ENCODE data around the gene PDCD2L.
"Not testable (repeated sequence)": the region's sequence is repeated elsewhere in the genome, so short reads cannot be mapped to it uniquely, and the experiment has no call there.

PDCD2L gene

GRCh38 chr19:34448191-34448590 is 44.0 kb downstream of the PDCD2L start:
- TF ChIP-seq CTCF (IDR thresholded peaks at IDR 0.05; ENCODE audit: low read depth, low read length, missing control alignments), result no peak
- no peak overlapping the region for H3K4me3 ChIP-seq (ENCODE audit: low read depth, low read length)
- no peak overlapping the region for H3K27ac ChIP-seq
- DNase-seq, result no peak
- in situ Hi-C loops (cut with HindIII; ENCODE audit: low pct_ligation_motif_present, low sequenced_read_pairs), result no loop called here
- peaks cover 44% of the 10 kb centered on the region for H3K36me3 ChIP-seq (replicated peaks)
- no peaks in the 10 kb centered on the region for H3K27me3 ChIP-seq (replicated peaks)

- no peak for DNase-seq
- Histone ChIP-seq H3K36me3 (replicated peaks) (peaks cover 31% of the 10 kb centered on the region), H3K27ac (no peak overlapping the region), H3K27me3 (replicated peaks) (no peaks in the 10 kb centered on the region), H3K4me3 (ENCODE audit: low read depth, low read length) (no peak overlapping the region)
- no peak for TF ChIP-seq CTCF (IDR thresholded peaks at IDR 0.05; ENCODE audit: low read depth, low read length, missing control alignments)
- in situ Hi-C loops (cut with HindIII; ENCODE audit: low pct_ligation_motif_present, low sequenced_read_pairs), result no loop called here
Measured at GRCh38 chr19:34452723-34453122, 48.5 kb downstream of the PDCD2L start.

- no peak for TF ChIP-seq CTCF (IDR thresholded peaks at IDR 0.05; ENCODE audit: low read depth, low read length, missing control alignments)
- in situ Hi-C loops (cut with HindIII; ENCODE audit: low pct_ligation_motif_present, low sequenced_read_pairs), result no loop called here
- H3K27ac ChIP-seq, result peak overlapping the region; percentile 23
- no peak overlapping the region for H3K4me3 ChIP-seq (ENCODE audit: low read depth, low read length)
- no peaks in the 10 kb centered on the region for H3K27me3 ChIP-seq (replicated peaks)
- peaks cover 33% of the 10 kb centered on the region for H3K36me3 ChIP-seq (replicated peaks)
- DNase-seq, result peak; percentile 48
Measured at GRCh38 chr19:34454091-34454490, 49.9 kb downstream of the PDCD2L start.

GRCh38 chr19:34454685-34455084 is 50.5 kb downstream of the PDCD2L start:
- H3K27ac ChIP-seq, result no peak overlapping the region
- H3K36me3 ChIP-seq (replicated peaks), result peaks cover 37% of the 10 kb centered on the region
- TF ChIP-seq CTCF (IDR thresholded peaks at IDR 0.05; ENCODE audit: low read depth, low read length, missing control alignments), result no peak
- DNase-seq, result no peak
- no peaks in the 10 kb centered on the region for H3K27me3 ChIP-seq (replicated peaks)
- H3K4me3 ChIP-seq (ENCODE audit: low read depth, low read length), result no peak overlapping the region
- in situ Hi-C loops (cut with HindIII; ENCODE audit: low pct_ligation_motif_present, low sequenced_read_pairs), result no loop called here

GRCh38 chr19:34455783-34456480 is 51.7 kb downstream of the PDCD2L start:
- peaks cover 42% of the 10 kb centered on the region for H3K36me3 ChIP-seq (replicated peaks)
- H3K27me3 ChIP-seq (replicated peaks); DNase-seq; H3K27ac ChIP-seq; H3K4me3 ChIP-seq (ENCODE audit: low read depth, low read length); in situ Hi-C loops (cut with HindIII; ENCODE audit: low pct_ligation_motif_present, low sequenced_read_pairs): not testable (repeated sequence)

GRCh38 chr19:34457446-34457845 is 53.2 kb downstream of the PDCD2L start:
- in situ Hi-C loops (cut with HindIII; ENCODE audit: low pct_ligation_motif_present, low sequenced_read_pairs), result no loop called here
- Histone ChIP-seq H3K27ac (no peak overlapping the region), H3K4me3 (ENCODE audit: low read depth, low read length) (no peak overlapping the region), H3K36me3 (replicated peaks) (peaks cover 53% of the 10 kb centered on the region), H3K27me3 (replicated peaks) (no peaks in the 10 kb centered on the region)
- DNase-seq, result no peak
- no peak for TF ChIP-seq CTCF (IDR thresholded peaks at IDR 0.05; ENCODE audit: low read depth, low read length, missing control alignments)

Measured in brain microvascular endothelial cell (primary cell).